Keratinocyte (primary cell): ENCODE measurements around the gene CUBN. TPM values are rescaled to one million over a fixed set of nuclear protein-coding genes. Genes with fewer than 3 reads are reported as not detected.

ENCODE experiments used
- DNase-seq: peaks from one replicate; pipeline ENCODE4 v3.0.0-alpha.2; 2011; ENCODE audit warnings: low read depth, missing footprints, low spot score
- FAIRE-seq: peaks from 2 replicates; lab custom pipeline; 2011; peaks lifted over from hg19 to GRCh38; lab: Jason Lieb, UNC
- H2AFZ ChIP-seq: 2 replicates; pipeline ENCODE4 v1.6.0; 2012; ENCODE audit warnings: low read length, control low read depth, inconsistent platforms; ENCODE audit not compliant: control insufficient read depth
- H3K27ac ChIP-seq: 2 replicates; pipeline ENCODE4 v1.5.1; 2011; ENCODE audit warnings: low read length; ENCODE audit not compliant: control insufficient read depth, insufficient read depth
- H3K27me3 ChIP-seq: 3 replicates; pipeline ENCODE4 v1.6.0; 2011; ENCODE audit warnings: low read length; ENCODE audit not compliant: control insufficient read depth, insufficient read depth; ENCODE audit errors: extremely low read depth
- H3K36me3 ChIP-seq, 2 experiments: 2 replicates in 1 of 2; 3 replicates in 1 of 2; pipeline ENCODE4 v1.5.1; 2011; ENCODE audit warnings: low read length in 2 of 2, mild to moderate bottlenecking in 1 of 2; ENCODE audit not compliant: control insufficient read depth in 2 of 2, insufficient read depth in 2 of 2; ENCODE audit errors: extremely low read depth in 1 of 2
- H3K4me1 ChIP-seq: 3 replicates; pipeline ENCODE4 v1.5.1; 2011; ENCODE audit warnings: low read length; ENCODE audit not compliant: control insufficient read depth, insufficient read depth; ENCODE audit errors: extremely low read depth
- H3K4me2 ChIP-seq: 3 replicates; pipeline ENCODE4 v1.6.0; 2011; ENCODE audit warnings: low read depth, low read length; ENCODE audit not compliant: control insufficient read depth, insufficient read depth; ENCODE audit errors: extremely low read depth
- H3K4me3 ChIP-seq, 3 experiments: fragments of 200-600 bp in 1 of 3; sonication (generic) in 1 of 3; 2 replicates in 2 of 3; 3 replicates in 1 of 3; pipeline ENCODE4 v1.5.1; 2011 to 2016; ENCODE audit warnings: low read length in 3 of 3, mild to moderate bottlenecking in 3 of 3, control low read depth in 2 of 3, inconsistent platforms in 1 of 3, low read depth in 1 of 3, mixed read lengths in 1 of 3, mixed run types in 1 of 3, moderate library complexity in 1 of 3; ENCODE audit not compliant: control insufficient read depth in 2 of 3, insufficient read depth in 2 of 3; ENCODE audit errors: extremely low read depth in 1 of 3
- H3K79me2 ChIP-seq: 2 replicates; pipeline ENCODE4 v1.6.0; 2012; ENCODE audit warnings: low read length; ENCODE audit not compliant: control insufficient read depth, insufficient read depth
- H3K9ac ChIP-seq: 3 replicates; pipeline ENCODE4 v1.6.0; 2011; ENCODE audit warnings: low read length; ENCODE audit not compliant: control insufficient read depth, insufficient read depth; ENCODE audit errors: extremely low read depth
- H3K9me1 ChIP-seq: 3 replicates; pipeline ENCODE4 v1.6.0; 2011; ENCODE audit warnings: low read length; ENCODE audit not compliant: control insufficient read depth, insufficient read depth; ENCODE audit errors: extremely low read depth
- H3K9me3 ChIP-seq: 2 replicates; pipeline ENCODE4 v1.5.1; 2012; ENCODE audit warnings: low read depth, low read length; ENCODE audit not compliant: control insufficient read depth
- H4K20me1 ChIP-seq: 3 replicates; pipeline ENCODE4 v1.6.0; 2011; ENCODE audit warnings: low read length; ENCODE audit not compliant: control insufficient read depth, insufficient read depth; ENCODE audit errors: extremely low read depth
- CTCF ChIP-seq, 3 experiments: IDR thresholded peaks in 1 of 3; conservative IDR thresholded peaks in 1 of 3; optimal IDR thresholded peaks in 1 of 3; 2 replicates in 2 of 3; 3 replicates in 1 of 3; pipeline versions ENCODE3 to v1.5.1; 2011; ENCODE audit warnings: low read length in 3 of 3, mild to moderate bottlenecking in 3 of 3, moderate library complexity in 2 of 3, control low read depth in 1 of 3, inconsistent platforms in 1 of 3; ENCODE audit not compliant: insufficient read depth in 2 of 3; ENCODE audit errors: extremely low read depth in 1 of 3
- EZH2 ChIP-seq: IDR thresholded peaks from one replicate; pipeline ENCODE4 v1.6.1; 2012; ENCODE audit warnings: inconsistent platforms, mild to moderate bottlenecking, low read length, moderate library complexity
- dilution Hi-C: fragments of 300-500 bp; cut with MboI; formaldehyde crosslinking; loops from one replicate; pipeline ENCODE4 v1.7.0; 2020; ENCODE audit warnings: low sequenced_read_pairs; ENCODE audit not compliant: extremely low pct_ligation_motif_present
- polyA plus RNA-seq, 5 experiments: library from polyadenylated mRNA; depleted of rRNA in 3 of 5; stranded (reverse) in 3 of 5; stranded (forward) in 1 of 5; unstranded in 1 of 5; fragments of >200 nt; gene quantifications; 1 replicate in 1 of 5; 2 replicates in 3 of 5; 3 replicates in 1 of 5; pipeline versions ENCODE4 v1.2.1 to v1.2.3, GENCODE V29; 2011 to 2012; ENCODE audit warnings: missing spikeins in 2 of 5, low read depth in 1 of 5, low replicate concordance in 1 of 5

Gene CUBN
- polyA plus RNA-seq, 1 donor (not counting 4 experiments of a cell fraction or from before 2014, with no cell fraction given): 0.07 TPM

GRCh38 chr10:16853201-16853600 is 276.4 kb downstream of the CUBN start:
- no peak for DNase-seq
- FAIRE-seq: peak; percentile 60
- no peaks in the 10 kb centered on the region for H3K79me2 ChIP-seq
- no peaks in the 10 kb centered on the region for H3K9me1 ChIP-seq
- no peaks in the 10 kb centered on the region for H3K9me3 ChIP-seq
- TF ChIP-seq EZH2 (no peak), CTCF (optimal IDR thresholded peaks at IDR 0.05 in 1 of 3, IDR thresholded peaks at IDR 0.05 in 1 of 3, conservative IDR thresholded peaks at IDR 0.05 in 1 of 3; ENCODE audit: extremely low read depth in 1 of 3, insufficient read depth in 2 of 3, low read length in 3 of 3) (peak in 2 of 3 experiments; percentile 9 to 33)
- H3K4me1 ChIP-seq: peaks cover 23% of the 10 kb centered on the region
- no peak overlapping the region for H3K27ac ChIP-seq
- no peak overlapping the region for H3K4me3 ChIP-seq
- H2AFZ ChIP-seq: no peak overlapping the region
- H3K9ac ChIP-seq: no peak overlapping the region
- H4K20me1 ChIP-seq: no peaks in the 10 kb centered on the region
- no peaks in the 10 kb centered on the region for H3K36me3 ChIP-seq
- dilution Hi-C loops: loop anchor here (10.0 kb wide), 1 partner anchor 292 kb away; no protein-coding TSS in a partner anchor
- no peaks in the 10 kb centered on the region for H3K27me3 ChIP-seq
- H3K4me2 ChIP-seq: no peak overlapping the region

DNA sequence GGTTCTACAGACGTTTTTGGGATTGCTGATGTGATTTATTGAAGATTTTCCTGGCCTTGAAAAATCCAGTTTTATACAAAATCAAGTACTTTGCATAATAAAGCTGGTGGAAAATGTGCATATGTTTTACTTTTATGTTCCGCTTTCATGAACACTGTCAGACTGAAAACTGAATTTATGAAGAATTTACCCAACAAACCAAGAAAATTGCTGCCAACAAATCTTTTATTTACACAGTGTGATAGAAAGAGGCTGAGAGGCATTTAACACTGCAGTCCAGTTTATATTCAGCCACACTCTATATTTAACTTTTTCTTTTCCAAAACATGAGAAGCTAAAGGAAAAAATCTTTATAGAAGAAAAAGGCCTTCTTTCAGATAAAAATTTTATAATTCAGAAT is 277.0 kb downstream of the CUBN start:
- dilution Hi-C loops: loop anchor here (10.0 kb wide), 1 partner anchor 292 kb away; no protein-coding TSS in a partner anchor
- FAIRE-seq: no peak
- H3K4me2 ChIP-seq: no peak overlapping the region

More for the DNA sequence above, 277.0 kb downstream of the CUBN start:
- H3K27me3 ChIP-seq: no peaks in the 10 kb centered on the region
- TF ChIP-seq EZH2 (no peak), CTCF (optimal IDR thresholded peaks at IDR 0.05 in 1 of 3, IDR thresholded peaks at IDR 0.05 in 1 of 3, conservative IDR thresholded peaks at IDR 0.05 in 1 of 3; ENCODE audit: extremely low read depth in 1 of 3, insufficient read depth in 2 of 3, low read length in 3 of 3) (no peak)
- H3K9me1 ChIP-seq: no peaks in the 10 kb centered on the region
- no peak overlapping the region for H3K4me3 ChIP-seq
- DNase-seq: no peak
- peaks cover 23% of the 10 kb centered on the region for H3K4me1 ChIP-seq
- no peaks in the 10 kb centered on the region for H3K36me3 ChIP-seq
- no peak overlapping the region for H3K9ac ChIP-seq
- no peak overlapping the region for H2AFZ ChIP-seq
- H3K27ac ChIP-seq: no peak overlapping the region
- no peaks in the 10 kb centered on the region for H4K20me1 ChIP-seq
- no peaks in the 10 kb centered on the region for H3K79me2 ChIP-seq
- no peaks in the 10 kb centered on the region for H3K9me3 ChIP-seq
